ENCODE data around the gene ST3GAL4. TPM values are rescaled to one million over a fixed set of nuclear protein-coding genes. Genes with fewer than 3 reads are reported as not detected.
A peak's percentile ranks its signal among the peaks of the same experiment; 100 is the strongest.

The ST3GAL4 gene
- total RNA-seq, 6 experiments from 2014 or later: 7.0 to 25.6 (median 17.5) TPM

GRCh38 chr11:126452241-126453101 is 97.0 kb downstream of the ST3GAL4 start:
- H3K27ac ChIP-seq: no peak overlapping the region
- no peak for ATAC-seq
- intact Hi-C loops (cut with DNase I): no loop called here
- TF ChIP-seq POLR2A (IDR thresholded peaks at IDR 0.05) (no peak), CTCF (IDR thresholded peaks at IDR 0.05) (no peak)
- DNase-seq: no peak
- H3K4me3 ChIP-seq: no peak overlapping the region
- no peaks in the 10 kb centered on the region for H3K27me3 ChIP-seq
- H3K9me3 ChIP-seq: no peaks in the 10 kb centered on the region
- no peaks in the 10 kb centered on the region for H3K36me3 ChIP-seq
- WGBS (ENCODE audit: insufficient coverage, low coverage, low lambda C conversion rate, missing lambda C conversion rate): 50% methylated on average over 5 of the region's 24 CpGs
- no peaks in the 10 kb centered on the region for H3K4me1 ChIP-seq

GRCh38 chr11:126456089-126456488 is 100.6 kb downstream of the ST3GAL4 start:
- no peak for DNase-seq

GRCh38 chr11:126456783-126457542 is 101.5 kb downstream of the ST3GAL4 start:
- no peak for TF ChIP-seq CTCF (IDR thresholded peaks at IDR 0.05)
- no peak for TF ChIP-seq POLR2A (IDR thresholded peaks at IDR 0.05)
- no peaks in the 10 kb centered on the region for H3K27me3 ChIP-seq
- no peaks in the 10 kb centered on the region for H3K36me3 ChIP-seq
- ATAC-seq (peak; percentile 31 to 63 (median 44)), DNase-seq (no peak)
- no peaks in the 10 kb centered on the region for H3K4me1 ChIP-seq
- H3K27ac ChIP-seq: no peak overlapping the region
- H3K9me3 ChIP-seq: no peaks in the 10 kb centered on the region
- intact Hi-C loops (cut with DNase I): no loop called here
- H3K4me3 ChIP-seq: no peak overlapping the region
- 61% methylated on average over 18 of the region's 20 CpGs for WGBS (ENCODE audit: insufficient coverage, low coverage, low lambda C conversion rate, missing lambda C conversion rate)

More at GRCh38 chr11:126456089-126456488, 100.6 kb downstream of the ST3GAL4 start:
- no peak overlapping the region for H3K27ac ChIP-seq
- H3K36me3 ChIP-seq: no peaks in the 10 kb centered on the region
- H3K4me3 ChIP-seq: no peak overlapping the region
- no peaks in the 10 kb centered on the region for H3K27me3 ChIP-seq
- H3K9me3 ChIP-seq: no peaks in the 10 kb centered on the region
- TF ChIP-seq CTCF (IDR thresholded peaks at IDR 0.05) (no peak), POLR2A (IDR thresholded peaks at IDR 0.05) (no peak)
- intact Hi-C loops (cut with DNase I): no loop called here
- no peaks in the 10 kb centered on the region for H3K4me1 ChIP-seq
- 79% methylated on average over 5 of the region's 15 CpGs for WGBS (ENCODE audit: insufficient coverage, low coverage, low lambda C conversion rate, missing lambda C conversion rate)
- no peak for ATAC-seq

GRCh38 chr11:126457817-126458216 is 102.3 kb downstream of the ST3GAL4 start:
- no peaks in the 10 kb centered on the region for H3K9me3 ChIP-seq
- H3K27me3 ChIP-seq: no peaks in the 10 kb centered on the region
- no peaks in the 10 kb centered on the region for H3K36me3 ChIP-seq
- intact Hi-C loops (cut with DNase I): no loop called here
- no peaks in the 10 kb centered on the region for H3K4me1 ChIP-seq
- H3K27ac ChIP-seq: no peak overlapping the region
- WGBS (ENCODE audit: insufficient coverage, low coverage, low lambda C conversion rate, missing lambda C conversion rate): 40% methylated on average over 2 of the region's 8 CpGs
- ATAC-seq (no peak), DNase-seq (no peak)
- H3K4me3 ChIP-seq: no peak overlapping the region
- no peak for TF ChIP-seq CTCF (IDR thresholded peaks at IDR 0.05)
- no peak for TF ChIP-seq POLR2A (IDR thresholded peaks at IDR 0.05)

Data from right lobe of liver (tissue), 6 donors.